Measurements from ENCODE around the gene SMYD3. TPM values are rescaled to one million over a fixed set of nuclear protein-coding genes. Genes with fewer than 3 reads are reported as not detected.

The SMYD3 gene
- total and polyA plus RNA-seq, 9 of the 15 experiments (the other 6 are each of a cell fraction or from before 2014, with no cell fraction given) = 128 to 440 (median 197) TPM

DNA sequence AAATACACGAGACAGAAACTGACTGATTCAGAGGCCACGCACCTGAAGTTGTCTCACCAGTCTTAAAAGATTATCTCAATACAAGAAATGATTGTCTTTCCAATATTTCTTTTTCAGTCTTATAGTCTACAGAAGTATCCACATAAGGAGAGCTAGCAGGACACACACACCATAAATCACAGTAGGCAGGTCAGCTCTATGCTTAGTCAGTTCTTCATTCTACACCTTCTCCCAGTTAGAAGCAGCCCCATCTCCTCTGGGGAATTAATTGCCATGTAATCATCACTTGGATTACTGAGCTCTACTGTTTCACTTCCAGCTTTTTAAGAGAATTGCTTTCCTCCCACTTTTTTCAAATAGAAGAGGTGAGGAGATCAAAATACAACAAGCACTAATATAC lies 59.6 kb downstream of the SMYD3 start:
- in situ Hi-C loops (cut with MboI) = loop anchor here (5.0 kb wide), 1 partner anchor 445 kb away; no protein-coding TSS in a partner anchor
- no peak for DNase-seq (ENCODE audit: extremely low read depth in 1 of 4, low spot score in 3 of 4)
- TF ChIP-seq POLR2A (conservative IDR thresholded peaks at IDR 0.05) (no peak), MEIS2 (IDR thresholded peaks at IDR 0.05; ENCODE audit: partially characterized antibody) (peak; percentile 54)
- H3K4me2 ChIP-seq (ENCODE audit: insufficient read depth, low read length) = no peak overlapping the region
- H3K4me1 ChIP-seq (replicated peaks in 1 of 2; ENCODE audit: control insufficient read depth in 2 of 2, insufficient read depth in 2 of 2, low read length in 2 of 2) = peaks cover 0 to 12% of the 10 kb centered on the region in 2 experiments; a peak in 2 of 5 replicates
- peaks cover 6% of the 10 kb centered on the region; the same call in 1 of the 2 replicates for H3K9me3 ChIP-seq (replicated peaks; ENCODE audit: control insufficient read depth, insufficient read depth, low read depth, low read length)
- no peaks in the 10 kb centered on the region for H4K20me1 ChIP-seq (replicated peaks; ENCODE audit: control insufficient read depth, insufficient read depth, low read length)
- no peaks in the 10 kb centered on the region for H3K36me3 ChIP-seq (ENCODE audit: control insufficient read depth, insufficient read depth, low read length)
- intact Hi-C loops (cut with micrococcal nuclease) = no loop called here
- H3K79me2 ChIP-seq (ENCODE audit: control insufficient read depth, insufficient read depth, low read length) = no peaks in the 10 kb centered on the region
- H2AFZ ChIP-seq (ENCODE audit: low read depth, low read length) = no peak overlapping the region
- ATAC-seq = no peak
- H3K9me1 ChIP-seq (ENCODE audit: control insufficient read depth, insufficient read depth, low read length) = no peaks in the 10 kb centered on the region
- H3K9ac ChIP-seq (ENCODE audit: insufficient read depth in 1 of 2, low read depth in 2 of 2, low read length in 2 of 2) = no peak overlapping the region
- H3K4me3 ChIP-seq = no peak overlapping the region
- POLR2A ChIA-PET = interaction anchor here (1.0 kb wide), 1 partner anchor 9 kb away, joined by 4 read pairs; no protein-coding TSS in a partner anchor
- no peak overlapping the region for H3K27ac ChIP-seq (ENCODE audit: extremely low read depth, low read depth, low read length)
- BruUV-seq (replicated peaks) = no TSS peak
- H3K27me3 ChIP-seq (ENCODE audit: control insufficient read depth in 2 of 2, insufficient read depth in 2 of 2, low read length in 2 of 2) = no peaks in the 10 kb centered on the region
- no peak for FAIRE-seq
- 69% methylated on average over 2 of the region's 2 CpGs for WGBS (ENCODE audit: insufficient coverage, low coverage, missing lambda C conversion rate)
- CTCF ChIA-PET (ENCODE audit: low intra/inter-chr PET ratio) = no interaction called here

DNA sequence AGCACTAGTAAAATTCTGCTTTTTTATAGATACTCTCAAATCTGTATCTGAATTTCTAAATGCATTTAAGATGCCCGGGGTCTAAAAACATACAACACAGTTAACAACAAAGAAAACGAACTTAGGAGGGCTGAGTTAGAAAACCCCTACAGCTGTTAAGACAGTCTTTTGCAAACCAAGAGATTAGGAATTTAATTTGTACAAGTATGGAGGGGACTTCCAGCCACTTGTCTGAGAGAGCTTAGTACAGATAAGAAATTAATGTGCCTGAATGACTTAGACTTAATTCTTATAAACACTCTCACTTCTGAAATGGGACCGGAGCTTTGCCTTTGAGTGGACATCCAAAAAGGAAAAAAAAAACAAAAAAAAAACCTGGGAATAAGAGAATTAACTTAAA lies 61.6 kb downstream of the SMYD3 start:
- ChIA-PET POLR2A (no interaction called here), CTCF (ENCODE audit: low intra/inter-chr PET ratio) (no interaction called here)
- no peak overlapping the region for H3K4me3 ChIP-seq
- H3K27ac ChIP-seq (ENCODE audit: extremely low read depth, low read depth, low read length) = no peak overlapping the region
- no peak for DNase-seq (ENCODE audit: extremely low read depth in 1 of 4, low spot score in 3 of 4)
- 59% methylated on average over 3 of the region's 3 CpGs for WGBS (ENCODE audit: insufficient coverage, low coverage, missing lambda C conversion rate)
- H4K20me1 ChIP-seq (replicated peaks; ENCODE audit: control insufficient read depth, insufficient read depth, low read length) = no peaks in the 10 kb centered on the region
- FAIRE-seq = no peak
- no peak overlapping the region for H3K4me2 ChIP-seq (ENCODE audit: insufficient read depth, low read length)
- peaks cover 6% of the 10 kb centered on the region; the same call in 1 of the 2 replicates for H3K9me3 ChIP-seq (replicated peaks; ENCODE audit: control insufficient read depth, insufficient read depth, low read depth, low read length)
- H3K9me1 ChIP-seq (ENCODE audit: control insufficient read depth, insufficient read depth, low read length) = no peaks in the 10 kb centered on the region
- H2AFZ ChIP-seq (ENCODE audit: low read depth, low read length) = no peak overlapping the region
- peaks cover 0 to 12% of the 10 kb centered on the region in 2 experiments; a peak in 2 of 5 replicates for H3K4me1 ChIP-seq (replicated peaks in 1 of 2; ENCODE audit: control insufficient read depth in 2 of 2, insufficient read depth in 2 of 2, low read length in 2 of 2)
- H3K79me2 ChIP-seq (ENCODE audit: control insufficient read depth, insufficient read depth, low read length) = no peaks in the 10 kb centered on the region
- H3K27me3 ChIP-seq (ENCODE audit: control insufficient read depth in 2 of 2, insufficient read depth in 2 of 2, low read length in 2 of 2) = no peaks in the 10 kb centered on the region
- no TSS peak for BruUV-seq (replicated peaks)
- intact Hi-C loops (cut with micrococcal nuclease) = no loop called here
- in situ Hi-C loops (cut with MboI) = loop anchor here (5.0 kb wide), 1 partner anchor 443 kb away; no protein-coding TSS in a partner anchor
- H3K36me3 ChIP-seq (ENCODE audit: control insufficient read depth, insufficient read depth, low read length) = no peaks in the 10 kb centered on the region
- no peak for ATAC-seq
- H3K9ac ChIP-seq (ENCODE audit: insufficient read depth in 1 of 2, low read depth in 2 of 2, low read length in 2 of 2) = no peak overlapping the region
- TF ChIP-seq C11orf30 (IDR thresholded peaks at IDR 0.05; ENCODE audit: low read depth) = no peak
- TF ChIP-seq, protein P1, sequence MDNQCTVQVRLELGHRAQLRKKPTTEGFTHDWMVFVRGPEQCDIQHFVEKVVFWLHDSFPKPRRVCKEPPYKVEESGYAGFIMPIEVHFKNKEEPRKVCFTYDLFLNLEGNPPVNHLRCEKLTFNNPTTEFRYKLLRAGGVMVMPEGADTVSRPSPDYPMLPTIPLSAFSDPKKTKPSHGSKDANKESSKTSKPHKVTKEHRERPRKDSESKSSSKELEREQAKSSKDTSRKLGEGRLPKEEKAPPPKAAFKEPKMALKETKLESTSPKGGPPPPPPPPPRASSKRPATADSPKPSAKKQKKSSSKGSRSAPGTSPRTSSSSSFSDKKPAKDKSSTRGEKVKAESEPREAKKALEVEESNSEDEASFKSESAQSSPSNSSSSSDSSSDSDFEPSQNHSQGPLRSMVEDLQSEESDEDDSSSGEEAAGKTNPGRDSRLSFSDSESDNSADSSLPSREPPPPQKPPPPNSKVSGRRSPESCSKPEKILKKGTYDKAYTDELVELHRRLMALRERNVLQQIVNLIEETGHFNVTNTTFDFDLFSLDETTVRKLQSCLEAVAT (IDR thresholded peaks at IDR 0.05) = no peak
- no peak for TF ChIP-seq ZNF717 (CRISPR knock-in tag; IDR thresholded peaks at IDR 0.05)
- TF ChIP-seq ZBTB1 (CRISPR knock-in tag; IDR thresholded peaks at IDR 0.05; ENCODE audit: borderline replicate concordance, low read depth) = no peak
- TF ChIP-seq SLC30A9 (CRISPR knock-in tag; IDR thresholded peaks at IDR 0.05) = no peak
- no peak for TF ChIP-seq NONO (IDR thresholded peaks at IDR 0.05; ENCODE audit: low read depth in 2 of 2, low read length in 1 of 2)
- TF ChIP-seq ZNF830 (CRISPR knock-in tag; IDR thresholded peaks at IDR 0.05) = no peak
- TF ChIP-seq, protein P2, sequence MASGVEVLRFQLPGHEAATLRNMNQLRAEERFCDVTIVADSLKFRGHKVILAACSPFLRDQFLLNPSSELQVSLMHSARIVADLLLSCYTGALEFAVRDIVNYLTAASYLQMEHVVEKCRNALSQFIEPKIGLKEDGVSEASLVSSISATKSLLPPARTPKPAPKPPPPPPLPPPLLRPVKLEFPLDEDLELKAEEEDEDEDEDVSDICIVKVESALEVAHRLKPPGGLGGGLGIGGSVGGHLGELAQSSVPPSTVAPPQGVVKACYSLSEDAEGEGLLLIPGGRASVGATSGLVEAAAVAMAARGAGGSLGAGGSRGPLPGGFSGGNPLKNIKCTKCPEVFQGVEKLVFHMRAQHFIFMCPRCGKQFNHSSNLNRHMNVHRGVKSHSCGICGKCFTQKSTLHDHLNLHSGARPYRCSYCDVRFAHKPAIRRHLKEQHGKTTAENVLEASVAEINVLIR (CRISPR knock-in tag; IDR thresholded peaks at IDR 0.05) = no peak
- TF ChIP-seq, protein P3, sequence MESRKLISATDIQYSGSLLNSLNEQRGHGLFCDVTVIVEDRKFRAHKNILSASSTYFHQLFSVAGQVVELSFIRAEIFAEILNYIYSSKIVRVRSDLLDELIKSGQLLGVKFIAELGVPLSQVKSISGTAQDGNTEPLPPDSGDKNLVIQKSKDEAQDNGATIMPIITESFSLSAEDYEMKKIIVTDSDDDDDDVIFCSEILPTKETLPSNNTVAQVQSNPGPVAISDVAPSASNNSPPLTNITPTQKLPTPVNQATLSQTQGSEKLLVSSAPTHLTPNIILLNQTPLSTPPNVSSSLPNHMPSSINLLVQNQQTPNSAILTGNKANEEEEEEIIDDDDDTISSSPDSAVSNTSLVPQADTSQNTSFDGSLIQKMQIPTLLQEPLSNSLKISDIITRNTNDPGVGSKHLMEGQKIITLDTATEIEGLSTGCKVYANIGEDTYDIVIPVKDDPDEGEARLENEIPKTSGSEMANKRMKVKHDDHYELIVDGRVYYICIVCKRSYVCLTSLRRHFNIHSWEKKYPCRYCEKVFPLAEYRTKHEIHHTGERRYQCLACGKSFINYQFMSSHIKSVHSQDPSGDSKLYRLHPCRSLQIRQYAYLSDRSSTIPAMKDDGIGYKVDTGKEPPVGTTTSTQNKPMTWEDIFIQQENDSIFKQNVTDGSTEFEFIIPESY (CRISPR knock-in tag; IDR thresholded peaks at IDR 0.05) = no peak

All from K562 (cell line).